Skin epidermis (tissue), 12 donors: Measurements from ENCODE around the gene TWIST1.

ENCODE experiments used
- H3K27ac ChIP-seq, 21 experiments: fragments of 200-600 bp; sonication (generic) in 11 of 21; one replicate each; pipeline ENCODE4 v1.5.0; 2020; ENCODE audit warnings: mild to moderate bottlenecking in 3 of 21, inconsistent platforms in 2 of 21, moderate library complexity in 2 of 21
- H3K4me3 ChIP-seq, 7 experiments: fragments of 200-600 bp; sonication (generic) in 2 of 7; one replicate each; pipeline ENCODE4 v1.5.0; 2020; ENCODE audit warnings: inconsistent platforms in 2 of 7, mild to moderate bottlenecking in 2 of 7, moderate library complexity in 1 of 7

The TWIST1 gene

GRCh38 chr7:19101909-19102308 is 15.5 kb downstream of the TWIST1 start:
- Histone ChIP-seq H3K4me3 (no peak overlapping the region), H3K27ac (peak overlapping the region in 11 of 21 experiments; percentile 2 to 94 (median 43))

DNA sequence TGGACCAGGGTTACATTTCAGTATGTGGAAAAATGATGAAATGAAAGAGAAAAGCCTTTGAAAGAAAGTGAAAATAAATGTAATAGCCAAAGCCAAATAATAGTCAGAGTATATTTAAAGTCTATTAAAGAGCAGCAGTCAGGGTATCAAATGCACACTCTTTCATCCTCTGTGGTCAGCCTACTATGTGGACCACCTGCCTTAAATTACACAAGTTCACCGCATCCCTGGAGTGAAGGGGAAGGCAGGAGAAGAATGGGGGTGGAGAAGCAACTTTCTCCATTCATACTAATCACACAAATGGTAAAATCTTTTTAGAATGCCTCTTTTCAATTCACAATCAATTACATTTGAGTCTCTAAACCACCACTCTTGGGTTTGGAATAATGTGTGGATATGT is 16.0 kb downstream of the TWIST1 start:
- Histone ChIP-seq H3K27ac (peak overlapping the region in 11 of 21 experiments; percentile 2 to 94 (median 43)), H3K4me3 (no peak overlapping the region)

DNA sequence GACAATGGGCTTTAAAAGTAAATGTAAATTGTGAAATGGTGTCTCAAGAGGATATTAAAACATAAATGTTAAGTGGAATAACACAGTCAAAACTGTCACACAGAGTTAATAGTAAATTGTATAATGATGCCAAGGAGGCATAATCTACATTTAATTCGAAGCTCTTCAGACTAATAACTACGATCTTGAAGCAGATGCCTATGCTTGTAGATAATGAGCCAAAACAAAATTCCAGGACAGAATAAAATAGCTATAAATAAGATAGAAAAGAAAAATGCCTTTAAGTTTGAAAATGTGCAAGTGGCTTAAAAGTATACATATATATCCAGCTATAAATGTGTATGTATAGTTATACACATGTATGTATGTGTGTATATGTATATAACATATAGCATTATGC is 17.5 kb downstream of the TWIST1 start:
- Histone ChIP-seq H3K27ac (peak overlapping the region in 9 of 21 experiments; percentile 4 to 72 (median 34)), H3K4me3 (no peak overlapping the region)

- no peak overlapping the region for H3K4me3 ChIP-seq
- peak overlapping the region in 8 of 21 experiments; percentile 11 to 62 (median 40) for H3K27ac ChIP-seq
Measured at GRCh38 chr7:19099194-19099593, 18.2 kb downstream of the TWIST1 start.

DNA sequence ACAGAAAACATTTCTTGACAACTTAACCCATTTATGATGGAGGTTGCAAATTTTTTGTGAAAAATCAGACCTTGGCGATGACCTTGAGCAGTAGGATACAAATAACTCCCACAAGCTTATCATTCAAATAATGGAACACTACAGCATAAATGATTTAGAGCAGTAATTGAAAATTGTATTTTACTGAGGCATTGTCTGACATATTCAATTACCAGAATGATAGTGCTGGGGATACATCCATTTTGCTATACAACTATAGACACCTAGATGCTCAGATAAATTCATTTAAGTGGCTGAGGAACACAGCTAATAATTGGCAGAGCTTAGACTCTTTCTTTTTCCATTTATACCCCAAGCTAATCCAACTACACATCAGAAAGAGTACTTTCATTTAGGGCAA is 18.9 kb downstream of the TWIST1 start:
- H3K4me3 ChIP-seq: no peak overlapping the region
- H3K27ac ChIP-seq: peak overlapping the region in 9 of 21 experiments; percentile 7 to 62 (median 40)

- H3K4me3 ChIP-seq: no peak overlapping the region
- H3K27ac ChIP-seq: peak overlapping the region in 11 of 21 experiments; percentile 1 to 78 (median 40)
Measured at GRCh38 chr7:19097165-19098055, 20.0 kb downstream of the TWIST1 start.

DNA sequence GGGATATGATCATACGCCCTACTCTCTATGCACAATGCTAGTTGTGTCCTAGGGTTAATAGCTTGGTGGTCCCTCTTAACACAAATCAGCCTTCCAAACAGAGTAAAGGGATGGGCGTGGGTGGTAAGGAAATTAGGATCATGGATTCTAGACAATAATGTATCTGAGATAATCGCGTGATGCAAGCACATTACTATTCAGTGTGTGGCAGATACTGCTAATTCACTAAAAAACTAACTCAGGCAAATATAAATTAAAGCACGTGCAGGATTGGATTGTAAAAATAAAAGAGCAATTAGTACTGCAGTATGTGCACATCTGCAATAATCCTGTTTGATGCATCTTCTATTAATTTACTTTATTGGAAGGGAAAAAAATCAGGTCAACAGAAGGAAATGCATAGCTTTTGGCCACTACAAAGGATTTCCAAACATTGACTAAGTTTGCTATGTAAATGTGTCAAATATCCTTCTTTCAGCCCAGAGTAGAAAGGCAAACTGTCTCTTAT is 22.0 kb downstream of the TWIST1 start:
- Histone ChIP-seq H3K27ac (peak overlapping the region in 2 of 21 experiments; percentile 20 to 33), H3K4me3 (no peak overlapping the region)

DNA sequence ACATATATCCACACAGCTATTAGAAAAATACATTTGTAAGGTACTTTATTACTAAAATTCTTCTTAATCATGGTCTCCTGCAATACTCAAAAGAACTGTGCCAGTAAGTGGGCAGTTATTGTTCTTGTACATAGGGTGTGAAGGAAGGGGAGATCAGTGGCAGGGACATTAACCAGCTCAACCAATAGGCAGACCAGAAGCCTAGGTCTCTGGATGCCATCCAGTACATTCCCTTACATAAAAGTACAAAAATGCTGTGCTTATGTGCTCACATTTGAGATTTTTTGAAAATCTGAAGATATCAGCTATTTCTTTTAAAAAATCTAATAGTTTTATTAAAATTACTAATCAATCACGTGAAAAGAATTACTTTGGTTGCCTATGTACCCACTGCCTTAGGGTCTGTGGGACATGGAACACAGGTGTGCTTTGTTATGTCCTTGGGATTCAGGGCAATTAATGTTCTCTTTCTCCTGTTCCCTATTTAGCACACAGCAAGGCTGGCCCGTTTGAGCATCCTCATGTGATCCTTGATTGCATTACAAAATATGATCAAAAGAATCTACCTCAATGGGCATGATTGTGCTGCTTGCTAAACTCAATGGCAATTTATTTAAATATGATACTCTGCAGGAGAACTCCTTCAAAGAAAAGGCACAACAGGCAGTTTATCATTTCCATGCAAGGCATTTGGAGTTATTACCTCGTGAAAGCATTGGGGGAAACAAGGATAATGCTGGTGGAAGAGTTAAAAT is 22.7 kb downstream of the TWIST1 start:
- no peak overlapping the region for H3K4me3 ChIP-seq
- H3K27ac ChIP-seq: peak overlapping the region in 3 of 21 experiments; percentile 5 to 33 (median 11)

DNA sequence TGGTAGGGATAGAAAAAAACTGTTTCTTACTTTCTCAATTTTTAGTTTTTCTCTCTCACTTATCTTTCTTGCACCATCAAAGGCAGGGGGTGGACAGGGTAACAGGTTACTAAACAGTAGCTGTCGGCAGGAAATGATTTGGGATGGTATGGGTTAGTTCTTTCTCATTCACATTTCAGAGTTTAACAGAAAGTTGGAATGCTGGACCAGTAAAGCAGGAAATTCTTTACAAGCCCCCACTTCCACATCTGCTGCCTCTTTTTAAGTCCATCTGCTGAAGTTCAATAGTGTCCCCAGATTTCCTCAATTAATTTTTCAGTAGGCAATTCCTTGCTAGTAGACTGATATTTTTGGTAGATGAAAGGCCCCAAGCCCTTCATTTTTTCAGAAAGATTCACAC is 23.3 kb downstream of the TWIST1 start:
- no peak overlapping the region for H3K4me3 ChIP-seq
- H3K27ac ChIP-seq: peak overlapping the region in 3 of 21 experiments; percentile 5 to 22 (median 11)

- no peak overlapping the region for H3K4me3 ChIP-seq
- peak overlapping the region in 1 of 21 experiments; percentile 42 for H3K27ac ChIP-seq
Measured at GRCh38 chr7:19091550-19092200, 25.8 kb downstream of the TWIST1 start.

- Histone ChIP-seq H3K4me3 (no peak overlapping the region), H3K27ac (peak overlapping the region in 3 of 21 experiments; percentile 20 to 45 (median 31))
Measured at GRCh38 chr7:19090526-19090925, 26.9 kb downstream of the TWIST1 start.

DNA sequence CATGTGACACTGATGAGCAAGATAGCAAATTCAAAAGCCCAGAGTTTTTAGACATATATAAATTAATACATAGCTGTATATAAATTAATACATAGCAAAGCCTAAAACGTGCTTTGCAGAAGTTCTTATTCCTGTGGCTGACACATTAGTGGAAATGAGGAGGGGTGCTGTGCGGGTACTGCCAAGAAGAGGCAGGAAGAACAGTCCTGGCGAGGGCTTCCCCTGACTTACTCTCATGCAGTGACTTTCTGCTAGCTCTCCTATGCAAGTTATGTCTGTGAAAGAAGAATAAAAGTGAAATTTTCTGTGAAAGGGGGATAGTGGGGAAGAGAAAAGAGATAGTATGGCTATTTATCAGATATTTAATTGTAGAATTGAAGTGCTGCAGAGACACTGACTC is 27.6 kb downstream of the TWIST1 start:
- Histone ChIP-seq H3K27ac (peak overlapping the region in 1 of 21 experiments; percentile 20), H3K4me3 (no peak overlapping the region)

DNA sequence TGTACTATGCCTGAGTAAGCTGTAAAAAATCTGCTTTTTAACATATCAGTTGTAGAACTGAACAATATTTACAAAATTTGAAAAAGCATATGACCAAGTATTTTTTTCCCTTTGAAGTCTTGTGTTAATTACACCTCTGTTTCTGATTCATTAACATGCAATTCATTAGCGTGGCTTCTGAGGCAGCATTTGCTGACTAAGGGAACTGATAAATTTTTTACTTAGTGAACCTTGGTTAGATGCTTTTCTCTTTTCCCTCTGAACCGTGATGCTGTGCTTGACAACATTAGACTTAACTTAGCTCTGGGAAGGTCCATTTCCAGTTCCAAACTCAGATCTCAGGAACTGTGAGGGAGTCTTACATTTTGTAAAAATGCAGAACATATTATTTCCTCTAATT is 28.1 kb downstream of the TWIST1 start:
- H3K27ac ChIP-seq: no peak overlapping the region
- no peak overlapping the region for H3K4me3 ChIP-seq

GRCh38 chr7:19080093-19080492 is 37.3 kb downstream of the TWIST1 start:
- no peak overlapping the region for H3K4me3 ChIP-seq
- no peak overlapping the region for H3K27ac ChIP-seq

DNA sequence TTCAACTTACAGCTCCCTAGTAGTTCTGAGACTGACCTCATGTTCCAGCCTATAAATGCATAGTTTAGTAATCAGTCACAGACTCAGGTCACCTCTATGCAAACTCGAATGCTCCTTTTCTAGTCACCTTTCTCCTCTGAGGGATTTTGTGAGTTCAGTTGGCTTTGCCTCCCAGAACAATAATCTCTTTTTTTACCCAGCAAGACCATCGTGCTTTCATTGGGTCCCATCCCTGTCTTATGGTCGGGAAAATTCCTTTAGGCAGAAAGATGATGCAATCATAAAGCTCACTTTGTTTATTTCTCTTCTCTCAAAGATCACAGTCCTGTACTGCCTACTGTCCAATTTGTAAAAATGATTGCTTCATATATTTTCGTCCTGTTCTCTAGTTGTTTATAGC is 38.4 kb downstream of the TWIST1 start:
- no peak overlapping the region for H3K27ac ChIP-seq
- H3K4me3 ChIP-seq: no peak overlapping the region

DNA sequence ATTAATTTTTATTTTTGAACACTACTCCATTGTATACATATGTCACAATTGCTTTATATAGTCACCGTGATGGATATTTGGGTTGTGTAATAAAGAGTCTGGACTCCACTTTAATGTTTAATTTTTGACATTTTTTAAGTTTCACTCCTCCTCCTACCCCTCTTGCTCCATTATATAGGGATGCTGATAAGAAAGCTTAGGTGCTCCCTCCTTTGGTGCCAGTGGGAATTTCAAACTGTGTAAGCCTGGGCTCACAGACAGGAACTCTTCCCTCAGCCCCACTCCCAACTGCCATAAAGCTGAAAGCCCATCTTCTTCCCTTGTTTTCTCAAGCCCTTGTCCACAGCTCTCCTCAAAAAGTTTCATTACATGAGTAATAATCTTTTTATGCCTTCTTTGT is 47.6 kb downstream of the TWIST1 start:
- no peak overlapping the region for H3K27ac ChIP-seq

DNA sequence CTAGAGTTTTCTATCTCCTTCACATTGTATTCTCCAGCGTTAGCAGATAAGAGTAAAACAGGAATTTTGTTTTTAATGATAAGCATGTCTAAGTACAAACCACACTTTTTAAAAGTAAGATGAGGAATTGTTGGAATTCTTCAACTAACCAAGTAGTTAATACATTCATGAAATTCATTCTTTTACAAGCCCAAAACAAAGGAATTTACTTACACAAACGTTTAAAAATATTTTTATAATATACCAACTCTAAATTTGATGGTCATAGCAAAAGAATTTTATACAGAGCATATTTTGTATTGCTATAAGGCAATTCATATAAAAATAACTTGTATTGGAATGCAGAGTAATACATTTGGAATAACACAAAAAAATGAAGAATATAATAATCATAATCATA is 51.3 kb downstream of the TWIST1 start:
- H3K27ac ChIP-seq: no peak overlapping the region
- no peak overlapping the region for H3K4me3 ChIP-seq

More for the DNA sequence above, 47.6 kb downstream of the TWIST1 start:
- H3K4me3 ChIP-seq: no peak overlapping the region
